Stimulated activated CD8-positive, alpha-beta memory T cell treated with anti-CD3 and anti-CD28 coated beads, Interleukin-4, amount 100 ng/mL, for 4 hours (primary cell): ENCODE results near the gene SMARCC1.
A peak's percentile ranks its signal among the peaks of the same experiment; 100 is the strongest.
"Not testable (repeated sequence)": the region's sequence is repeated elsewhere in the genome, so short reads cannot be mapped to it uniquely, and the experiment has no call there.

Source experiments
- DNase-seq, 2 donors: peaks; one replicate each; pipeline ENCODE4 v3.0.0-alpha.2; 2020; ENCODE audit warnings: low read depth in 2 of 2, low spot score in 1 of 2

Gene SMARCC1

DNA sequence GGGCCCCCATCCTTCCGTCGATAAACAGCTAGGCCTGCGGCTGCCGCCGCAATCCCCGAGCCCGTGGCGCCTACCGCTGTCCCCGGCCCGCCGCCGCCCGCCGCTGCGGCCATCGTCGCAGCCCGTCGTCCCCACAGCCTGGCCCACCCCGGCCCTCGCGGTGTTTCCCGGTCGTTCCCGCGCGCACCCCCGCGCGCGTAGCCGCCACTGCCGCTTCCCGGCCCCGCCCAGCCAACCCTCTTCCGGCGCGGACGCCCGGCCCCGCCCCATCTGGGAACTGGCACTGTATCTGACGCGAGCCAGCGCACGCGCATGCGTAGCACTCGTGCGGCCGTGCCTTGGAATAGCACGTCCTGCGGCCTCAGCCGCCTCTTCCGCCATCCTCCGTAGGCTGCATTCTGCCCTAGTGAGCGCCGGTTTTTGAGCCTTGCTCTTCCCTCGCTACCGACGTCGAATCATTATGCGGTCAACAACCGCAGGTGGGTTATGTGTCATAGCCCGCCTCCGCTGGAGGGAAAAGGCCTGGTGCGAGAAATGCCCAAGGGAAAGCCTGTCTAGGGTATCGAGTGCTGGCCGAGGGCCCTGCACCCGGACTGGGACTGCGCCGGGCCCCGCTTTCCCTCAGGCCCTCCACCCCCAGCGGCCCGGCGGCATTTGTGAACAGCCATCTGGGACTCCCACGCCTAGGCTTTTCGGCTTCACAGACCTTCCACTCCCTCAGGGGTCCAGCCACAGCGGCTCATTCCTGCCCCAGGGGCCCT lies at the start of gene SMARCC1:
TSS of gene SMARCC1 (minus strand) at position 209 of the 761 bp plus-strand sequence. CDS start at position 113, 96 bp downstream.
- DNase-seq: peak; percentile 90 to 95

DNA sequence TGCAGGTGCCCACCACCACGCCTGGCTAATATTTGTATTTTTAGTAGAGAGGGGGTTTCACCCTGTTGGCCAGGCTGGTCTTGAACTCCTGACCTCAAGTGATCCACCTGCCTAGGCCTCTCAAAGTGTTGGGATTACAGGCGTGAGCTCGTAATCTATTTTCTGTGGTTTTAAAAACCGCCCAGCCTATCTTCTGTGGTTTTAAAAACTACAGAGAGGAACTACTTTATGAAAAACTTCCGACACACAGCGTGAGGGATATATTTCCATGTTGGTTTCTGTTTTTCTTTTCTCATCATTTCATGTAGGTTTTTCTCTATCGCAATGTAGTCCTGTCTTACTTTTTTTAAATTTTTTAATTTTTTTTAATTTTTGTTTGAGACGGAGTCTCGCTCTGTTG lies 47.8 kb upstream of the SMARCC1 start:
- not testable (repeated sequence) for DNase-seq

DNA sequence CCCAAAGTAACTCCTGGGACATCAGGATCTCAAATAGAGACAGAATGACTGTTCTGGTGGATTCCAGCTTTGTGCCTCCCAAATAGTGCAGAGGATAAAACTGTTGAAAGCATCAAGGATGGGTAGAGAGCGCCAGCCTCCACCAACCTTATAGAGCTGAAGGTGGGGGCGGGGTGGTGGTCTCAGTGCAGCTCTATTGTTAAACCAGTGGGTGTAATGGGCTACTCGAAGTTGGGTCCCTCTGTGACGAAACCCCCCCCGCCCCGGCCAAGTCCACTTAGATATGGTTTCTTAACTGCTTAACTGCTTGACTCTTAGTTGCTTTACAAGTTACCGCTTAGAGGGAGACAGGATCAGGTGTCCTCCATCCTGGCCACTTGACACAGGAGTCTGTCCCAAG lies 43.9 kb upstream of the SMARCC1 start:
- DNase-seq: no peak

DNA sequence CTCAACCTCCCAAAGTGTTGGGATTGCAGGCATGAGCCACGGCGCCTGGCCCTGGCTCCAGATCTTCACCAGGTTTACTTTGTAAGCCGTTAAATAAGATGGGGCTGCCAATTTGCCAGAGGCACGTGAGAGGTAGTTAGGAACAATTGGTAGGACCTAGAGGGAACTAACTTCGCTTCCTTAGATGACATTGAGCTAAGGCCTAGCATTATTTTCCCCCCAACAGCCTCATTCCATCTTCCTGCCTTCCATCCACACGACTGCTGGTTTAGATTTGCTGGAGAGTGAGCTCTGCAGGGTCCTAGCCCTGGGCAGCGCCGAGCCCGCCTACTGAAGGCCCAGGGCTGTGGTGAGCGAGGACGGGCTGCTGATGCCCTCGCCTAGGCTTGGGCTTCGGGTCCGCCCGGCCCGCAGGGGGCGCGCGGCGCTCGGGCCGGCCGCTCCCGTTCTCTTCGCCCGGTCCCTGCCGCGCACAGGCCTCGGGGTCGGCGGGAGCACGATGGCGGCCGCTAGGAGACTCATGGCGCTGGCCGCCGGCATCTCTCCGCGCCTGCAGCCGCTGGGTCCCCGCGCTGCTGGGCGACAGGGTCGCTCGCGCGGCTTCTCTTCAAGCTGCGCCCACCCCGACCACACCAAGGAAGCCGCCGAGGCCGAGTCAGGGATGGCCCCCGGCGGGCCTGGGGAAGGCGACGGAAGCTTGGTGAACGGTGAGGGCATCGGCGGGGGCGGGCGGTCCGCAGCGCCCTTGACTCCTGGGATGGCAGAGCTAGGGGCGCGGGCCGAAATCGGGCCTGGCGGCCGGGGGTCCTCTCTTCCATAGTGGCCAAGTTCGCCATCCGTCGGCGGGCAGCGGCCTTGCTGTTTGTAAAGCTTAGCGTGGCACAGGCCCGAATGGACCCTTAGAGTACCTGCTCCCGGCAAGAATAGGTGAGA lies 43.1 kb upstream of the SMARCC1 start:
- peak; percentile 34 to 46 for DNase-seq

DNA sequence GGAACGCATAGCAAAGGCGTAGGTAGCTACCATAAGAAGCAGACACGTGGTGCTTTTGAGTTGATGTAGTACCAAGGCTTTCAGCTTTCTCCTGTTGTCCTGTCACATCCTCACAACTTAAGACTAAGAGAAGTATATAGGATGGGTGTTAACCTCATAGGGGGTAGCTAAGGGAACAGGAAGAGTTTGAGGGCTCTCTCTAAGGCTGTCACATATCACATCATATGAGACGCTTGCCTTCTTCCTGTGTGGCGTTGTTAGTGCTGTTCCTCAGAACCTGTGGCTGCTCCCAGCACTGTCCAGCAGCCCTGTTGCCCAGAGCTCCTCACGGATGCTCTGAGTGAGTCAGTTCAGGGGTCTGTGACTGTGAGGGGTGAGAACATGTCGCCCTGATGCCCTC lies 35.9 kb upstream of the SMARCC1 start:
- no peak for DNase-seq

DNA sequence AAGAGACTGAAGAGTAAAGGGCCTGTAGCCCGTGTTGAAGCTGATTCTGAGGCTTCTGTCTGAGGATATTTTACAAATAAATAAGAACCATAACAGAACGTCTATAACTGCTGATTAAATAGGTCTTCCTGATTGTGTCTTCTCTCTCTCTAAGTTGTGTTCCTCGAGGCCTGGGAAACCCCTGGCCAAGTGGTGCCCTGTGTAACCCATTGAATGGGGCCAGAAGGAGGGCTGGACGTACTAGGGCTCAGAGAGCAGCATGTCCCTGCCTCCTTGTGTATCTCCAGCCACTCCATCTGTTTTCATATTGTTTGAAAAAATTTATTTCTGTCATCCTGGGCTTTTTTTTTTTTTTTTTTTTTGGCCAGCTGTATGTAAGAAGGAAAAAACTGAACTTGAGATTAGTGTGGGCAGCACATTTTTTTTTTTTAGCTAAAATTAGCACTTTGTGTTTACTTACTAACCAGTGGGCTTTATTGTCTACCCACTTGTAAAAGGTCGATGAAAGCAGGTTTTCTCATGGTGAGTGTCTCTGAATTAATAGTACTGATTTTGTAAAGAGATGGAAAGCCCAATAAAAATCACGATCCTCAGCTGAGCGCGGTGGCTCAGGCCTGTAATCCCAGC lies 32.0 kb upstream of the SMARCC1 start:
- no peak for DNase-seq

DNA sequence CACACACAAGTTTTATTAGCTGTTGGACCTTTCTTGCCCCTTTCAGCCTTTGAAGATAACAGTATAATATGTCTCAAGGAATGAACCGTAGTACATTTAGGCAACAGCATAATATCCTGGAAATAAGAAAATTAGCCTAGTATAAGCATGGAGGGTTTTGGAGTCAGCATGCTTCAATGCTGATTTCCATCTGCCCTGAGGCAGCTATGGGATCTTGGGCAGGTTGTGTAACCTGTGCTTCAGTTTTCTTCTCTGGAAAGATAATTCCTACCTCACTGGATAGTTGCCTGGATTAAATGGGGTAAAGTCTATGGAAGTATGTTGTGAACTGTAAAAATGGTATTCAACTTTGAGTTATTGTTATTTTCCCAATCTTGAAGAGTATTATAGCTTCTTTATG lies 22.9 kb upstream of the SMARCC1 start:
- DNase-seq: no peak

DNA sequence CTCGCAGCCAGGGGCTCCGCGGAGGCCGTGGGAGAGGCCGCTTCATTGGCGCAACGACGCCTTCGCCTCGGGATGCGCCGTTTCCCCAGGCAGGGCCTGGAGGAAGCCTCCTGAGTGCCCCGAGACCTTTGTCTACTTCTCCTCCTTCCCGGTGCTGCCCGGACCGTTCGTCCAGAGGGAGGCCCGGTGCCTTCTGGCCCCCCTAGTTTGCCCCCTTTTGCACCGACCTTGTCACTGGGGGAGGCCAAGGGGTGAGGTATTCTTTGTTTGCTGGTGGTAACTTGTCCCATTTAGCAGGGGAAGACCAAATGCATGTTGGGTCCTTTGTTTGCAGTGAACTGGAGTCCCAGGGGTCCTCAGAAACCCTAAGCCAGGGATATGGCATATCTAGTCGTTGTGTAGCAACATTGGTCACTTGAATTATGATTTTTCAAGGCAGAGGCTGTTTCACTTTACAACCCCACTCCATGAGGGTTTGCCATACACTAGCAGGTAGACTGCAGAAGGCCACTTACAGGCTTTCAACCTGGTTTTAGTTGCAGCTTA lies 21.9 kb upstream of the SMARCC1 start:
- DNase-seq: no peak

DNA sequence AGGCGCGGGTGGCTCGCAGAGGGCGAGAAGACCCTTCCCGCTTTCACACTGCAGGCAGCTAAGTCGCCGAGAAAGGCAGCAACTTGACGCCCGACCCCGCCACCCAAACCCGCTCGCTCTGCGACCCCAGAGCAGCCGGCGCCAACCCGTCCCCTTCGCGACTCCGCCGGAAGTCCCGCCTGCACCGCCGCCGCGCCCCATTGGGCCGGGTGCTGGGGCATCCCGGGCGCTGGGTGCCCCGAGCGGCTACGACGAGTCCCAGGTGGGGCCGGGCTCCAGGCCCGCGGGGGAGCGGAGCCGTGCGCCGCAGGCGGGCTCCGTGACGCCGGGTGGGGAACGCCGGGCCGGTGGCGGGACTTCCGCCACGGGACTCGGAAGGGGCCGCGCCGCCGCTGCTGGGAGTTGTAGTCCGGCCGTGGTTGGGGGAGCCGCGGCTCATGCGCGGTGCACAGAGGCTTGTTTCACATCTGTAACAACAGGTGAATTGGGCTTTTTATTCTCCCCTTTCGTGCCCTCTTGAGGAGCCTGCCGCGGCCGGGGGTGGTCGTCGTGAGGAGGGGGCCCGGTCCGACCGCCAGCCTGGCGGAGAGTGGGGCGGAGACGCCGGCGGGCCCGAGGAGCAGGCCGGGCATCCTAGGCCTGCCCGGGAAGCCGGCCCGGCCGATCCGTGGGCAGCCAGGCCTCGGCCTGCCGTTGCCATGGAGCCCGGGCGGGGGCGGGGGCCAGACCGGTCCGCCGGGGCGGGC lies 21.2 kb upstream of the SMARCC1 start, which contains the start of gene DHX30:
TSS of gene DHX30 (plus strand) at position 405 of the 746 bp plus-strand sequence. CDS start 7,546 bp downstream, outside the sequence.
- peak; percentile 63 to 68 for DNase-seq

DNA sequence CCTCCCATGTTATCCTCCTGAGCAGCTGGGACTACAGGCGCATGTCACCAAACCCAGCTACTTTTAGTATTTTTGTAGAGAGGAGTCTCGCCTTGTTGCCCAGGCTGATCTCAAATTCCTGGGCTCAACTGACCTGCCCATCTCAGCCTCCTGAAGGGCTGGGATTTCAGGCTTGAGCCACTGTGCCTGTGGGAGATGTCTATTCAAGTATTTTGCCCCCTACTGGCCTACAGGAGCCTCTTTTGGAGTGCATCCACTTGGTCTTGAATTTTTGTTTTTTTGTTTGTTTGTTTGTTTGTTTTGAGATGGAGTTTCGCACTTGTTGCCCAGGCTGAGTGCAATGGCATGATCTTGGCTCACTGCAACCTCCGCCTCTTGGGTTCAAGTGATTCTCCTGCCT lies 18.0 kb upstream of the SMARCC1 start:
- DNase-seq: no peak

DNA sequence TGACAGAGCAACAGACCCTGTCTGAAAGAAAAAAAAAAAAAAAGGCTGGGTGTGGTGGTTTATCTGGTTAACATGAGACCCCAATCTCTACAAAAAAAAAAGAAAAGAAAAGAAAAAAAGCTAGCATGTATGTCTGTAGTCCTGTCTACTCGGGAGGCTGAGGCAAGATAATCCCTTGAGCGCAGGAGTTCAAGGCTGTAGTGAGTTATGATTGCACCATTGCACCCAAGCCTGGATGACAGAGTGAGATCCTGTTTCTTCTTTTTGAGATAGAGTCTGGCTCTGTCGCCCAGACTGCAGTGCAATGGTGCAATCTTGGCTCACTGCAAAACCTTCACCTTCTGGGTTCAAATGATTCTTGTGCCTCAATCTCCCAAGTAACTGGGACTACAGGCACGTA lies 12.9 kb upstream of the SMARCC1 start:
- DNase-seq: no peak

DNA sequence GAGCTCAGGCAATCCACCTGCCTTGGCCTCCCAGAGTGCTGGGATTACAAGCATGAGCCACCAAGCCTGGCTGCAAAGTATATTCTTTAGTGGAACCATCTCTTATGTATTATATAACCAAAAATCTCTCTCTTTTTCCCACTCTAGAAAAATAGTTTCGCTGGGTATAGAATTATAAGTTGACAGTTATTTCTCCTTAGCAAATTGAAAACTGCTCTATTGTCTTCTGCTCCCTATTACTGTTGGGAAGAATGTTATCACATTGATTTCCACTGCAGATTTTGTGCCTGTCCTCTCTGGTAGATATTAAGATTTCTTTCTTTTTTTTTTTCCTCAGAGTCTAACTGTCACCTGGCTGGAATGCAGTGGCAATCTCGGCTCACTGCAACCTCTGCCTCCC lies 11.0 kb upstream of the SMARCC1 start:
- DNase-seq: no peak

DNA sequence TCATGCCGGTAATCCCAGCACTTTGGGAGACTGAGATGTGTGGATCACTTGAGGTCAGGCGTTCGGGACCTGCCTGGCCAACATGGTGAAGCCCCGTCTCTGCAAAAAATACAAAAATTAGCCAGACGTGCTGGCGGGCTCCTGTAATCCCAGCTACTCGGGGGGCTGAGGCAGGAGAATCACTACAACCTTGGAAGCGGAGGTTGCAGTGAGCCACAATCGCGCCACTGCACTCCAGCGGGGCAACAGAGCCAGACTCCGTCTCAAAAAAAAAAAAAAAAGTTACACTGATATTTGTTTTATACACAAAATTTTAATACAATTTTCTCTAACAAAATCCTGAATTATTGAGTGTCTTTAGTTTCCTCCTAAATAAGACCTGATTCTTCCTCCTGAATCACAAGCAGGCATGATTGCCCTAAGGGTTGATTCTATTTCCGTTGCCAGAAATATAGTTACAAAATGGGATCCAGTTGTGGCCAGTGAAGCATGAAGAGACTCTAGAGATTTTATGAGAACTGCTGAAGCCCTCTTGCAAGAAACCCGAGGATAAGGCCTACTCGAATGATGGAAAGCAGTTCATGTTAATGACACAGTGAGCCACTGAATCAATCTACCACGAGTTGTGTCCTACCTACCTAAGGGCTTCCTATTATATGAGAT lies 9.6 kb upstream of the SMARCC1 start:
- DNase-seq: no peak

DNA sequence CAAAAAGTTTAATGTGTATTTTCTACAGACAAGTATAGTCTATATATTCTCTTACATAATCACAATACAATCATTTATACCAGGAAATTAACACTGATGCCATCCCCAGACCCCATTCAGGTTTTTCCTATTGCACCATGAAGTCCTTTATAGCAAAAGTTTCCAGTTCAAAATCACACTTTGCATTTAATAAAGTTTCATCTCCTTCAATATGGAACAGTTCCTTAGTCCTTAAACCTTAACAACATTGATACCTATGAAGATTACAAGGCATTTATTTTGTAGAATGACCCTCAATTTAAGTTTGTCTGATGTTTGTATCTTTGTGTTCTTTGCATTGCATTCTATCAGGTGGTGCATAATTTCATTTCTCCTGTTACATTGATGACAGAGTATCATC lies 2.0 kb upstream of the SMARCC1 start:
- DNase-seq: no peak

DNA sequence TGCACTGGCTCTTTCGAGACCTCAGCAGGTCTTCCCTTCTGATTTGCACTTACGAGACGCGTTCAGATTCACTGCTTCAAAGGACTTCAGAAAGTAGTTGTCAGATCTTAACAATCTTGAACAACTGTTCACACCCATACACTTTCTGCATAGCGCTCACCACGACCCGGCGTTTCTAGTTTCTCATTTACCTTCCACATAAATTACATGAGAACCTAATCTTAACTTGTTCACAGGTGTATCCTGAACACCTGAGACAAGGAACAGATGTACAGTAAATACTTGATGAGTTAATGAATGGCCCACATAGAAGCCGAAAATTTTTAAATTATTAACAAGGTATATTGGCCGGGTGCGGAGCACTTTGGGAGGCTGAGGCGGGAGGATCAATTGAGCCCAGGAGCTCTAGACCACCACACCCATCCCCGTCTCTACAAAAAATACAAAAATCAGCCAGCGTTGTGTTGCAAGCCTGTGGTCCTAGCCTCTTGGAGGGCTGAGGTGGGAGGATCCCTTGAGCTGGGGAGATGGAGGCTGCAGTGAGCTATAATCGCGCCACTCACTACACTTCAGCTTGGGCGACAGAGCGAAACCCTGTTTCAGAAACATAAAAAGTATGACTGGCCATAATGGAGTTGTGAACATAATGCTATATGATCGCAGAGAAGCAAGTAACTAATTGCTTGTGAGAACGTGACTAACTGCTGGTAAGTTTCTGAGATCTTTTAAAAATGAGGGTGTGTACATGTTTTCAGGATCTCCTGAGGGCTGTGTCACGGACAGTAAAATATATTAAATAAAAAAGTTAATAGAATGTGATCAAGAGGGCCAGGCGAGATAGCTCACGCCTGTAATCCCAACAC lies 984 bp upstream of the SMARCC1 start:
- DNase-seq: no peak

DNA sequence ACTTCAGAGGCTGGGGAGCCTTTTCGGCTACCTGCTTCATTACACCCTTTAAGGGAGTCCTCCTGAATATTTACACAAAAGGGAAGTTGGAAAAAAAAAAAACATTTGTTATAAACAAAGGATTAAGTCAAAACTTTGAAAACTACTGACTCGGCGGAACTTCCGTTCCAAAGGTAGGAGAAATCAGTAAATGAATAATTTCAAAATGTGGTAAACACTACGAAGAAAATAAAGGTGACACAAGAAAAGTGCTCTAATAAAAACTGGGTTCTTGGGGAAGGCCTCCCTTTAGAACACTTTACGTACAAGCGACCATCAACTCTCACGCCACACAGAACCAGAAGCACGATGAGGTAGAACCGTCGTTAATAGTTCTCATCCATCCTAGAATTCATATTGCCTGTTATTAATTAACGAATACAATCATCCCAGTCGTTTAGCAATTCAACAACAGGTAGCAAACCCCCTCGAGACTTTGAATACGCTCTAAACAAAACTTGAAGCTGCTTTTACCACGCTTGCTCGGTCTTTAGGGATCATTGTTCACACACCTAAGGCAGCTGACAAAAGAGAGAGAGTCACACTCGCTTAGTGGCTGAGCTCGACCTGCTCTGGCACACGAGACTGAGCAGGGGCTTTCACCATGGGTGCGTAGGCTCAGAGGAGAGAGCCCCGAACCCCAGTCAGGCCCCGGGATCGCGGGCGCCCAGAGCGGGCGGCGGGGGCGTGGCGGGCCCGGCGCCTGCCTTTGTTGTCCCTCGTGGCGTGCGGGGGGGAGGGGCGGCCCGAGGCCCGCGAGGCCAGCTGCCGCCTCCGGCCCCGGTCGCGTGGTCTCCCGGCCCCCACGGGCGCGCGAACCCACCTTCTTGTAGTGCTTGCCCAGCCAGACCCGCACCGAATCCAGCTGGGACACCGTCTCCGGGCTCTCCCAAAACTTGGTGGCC lies 680 bp downstream of the SMARCC1 start:
- peak; percentile 34 to 48 for DNase-seq

DNA sequence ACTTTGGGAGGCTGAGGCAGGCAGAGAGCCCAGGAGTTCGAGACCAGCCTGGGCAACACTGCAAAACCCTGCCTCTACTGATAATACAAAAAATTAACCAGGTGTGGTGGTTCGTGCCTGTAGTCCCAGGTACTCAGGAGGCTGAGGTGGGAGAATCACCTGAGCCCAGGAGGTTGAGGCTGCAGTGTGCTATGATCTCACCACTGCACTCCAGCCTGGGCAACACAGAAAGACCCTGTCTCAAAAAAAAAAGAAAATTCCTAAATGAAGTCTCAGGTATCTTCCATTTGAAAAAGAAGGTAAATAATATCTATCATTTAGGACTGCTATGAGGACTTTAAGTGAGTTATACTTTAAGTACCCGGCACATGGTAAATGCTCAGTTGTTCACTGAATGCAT lies 2.9 kb downstream of the SMARCC1 start:
- DNase-seq: no peak

DNA sequence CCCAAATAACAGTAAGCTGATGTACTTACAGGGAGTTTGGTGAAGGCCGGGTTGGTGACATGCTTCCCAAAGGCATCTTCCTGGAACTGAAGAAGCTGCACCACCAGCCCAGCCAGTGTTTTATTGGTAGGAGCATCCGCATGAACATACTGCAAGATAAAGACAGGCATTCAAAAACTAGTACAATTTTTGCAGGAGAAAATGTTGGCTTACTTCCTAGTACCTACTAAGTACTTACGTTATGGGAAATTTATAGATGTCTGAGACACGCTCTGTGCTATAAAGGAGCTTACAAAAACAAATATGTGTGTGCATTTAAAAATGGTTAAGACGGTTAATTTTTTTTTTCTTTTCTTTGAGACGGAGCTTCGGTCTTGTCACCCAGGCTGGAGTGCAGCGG lies 8.9 kb downstream of the SMARCC1 start:
- no peak for DNase-seq
